Posterior vena cava (tissue), 2 donors: ENCODE data around the gene C5orf58. TPM values are rescaled to one million over a fixed set of nuclear protein-coding genes. Genes with fewer than 3 reads are reported as not detected.

Experiments used
- DNase-seq: peaks from one replicate; pipeline ENCODE4 v3.0.0-alpha.2; 2020; ENCODE audit warnings: low spot score
- intact Hi-C, 2 donors: fragments of 100-400 bp; cut with DNase I; formaldehyde crosslinking; loops; one replicate each; pipeline versions ENCODE4 v1.14.1 to v1.14.2; 2022 to 2023
- total RNA-seq, 2 donors: library from RNA; stranded (reverse); fragmentation: NEBNext Ultra II Directional; extraction: Animal tissue kit (Norgen Biotek cat#: 25700); gene quantifications; one replicate each; pipeline ENCODE4 v1.2.1, GENCODE V29; 2021
- donor health status: DM: yes; HTN: yes; CAD: no.
- donor health status: DM: yes; HTN: yes; CAD: no.

C5orf58 gene
- total RNA-seq, 2 donors from 2014 or later, result not detected

DNA sequence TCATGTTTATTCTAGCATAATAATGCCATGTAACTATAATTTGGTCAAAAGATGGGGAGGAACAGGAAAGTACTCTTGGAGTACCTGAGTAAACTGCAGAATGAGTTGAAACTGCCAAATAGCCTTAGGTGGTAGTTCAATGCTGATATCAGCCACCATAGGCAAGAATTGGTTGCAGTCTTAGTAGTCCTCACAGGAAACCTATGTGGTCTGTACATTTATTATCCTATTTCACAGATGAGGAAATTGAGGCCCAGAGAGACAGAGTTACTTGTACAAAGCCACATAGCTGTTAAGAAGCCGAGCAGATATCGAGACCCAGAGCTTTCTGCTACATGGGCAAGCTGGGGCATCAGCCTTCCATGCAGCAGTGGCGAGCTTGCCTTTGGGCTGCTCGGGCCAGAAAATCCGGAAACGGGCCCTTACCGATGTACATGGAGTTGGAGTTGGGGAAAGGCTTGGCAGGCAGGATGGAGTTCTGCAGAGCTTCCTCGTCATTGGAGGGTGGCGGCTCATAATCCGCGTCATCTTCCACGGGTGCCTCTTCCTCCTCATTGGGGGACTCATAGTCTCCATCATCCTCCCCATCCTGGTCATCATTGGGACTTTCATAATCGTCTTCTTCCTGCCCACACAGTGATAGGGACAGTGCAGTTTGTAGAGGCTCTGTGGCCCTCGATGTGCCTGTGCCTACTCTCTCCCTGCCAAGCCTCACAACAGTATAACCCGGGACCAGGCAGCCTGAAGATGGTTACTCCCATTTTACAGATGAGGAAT, 37.7 kb downstream of the C5orf58 start:
- intact Hi-C loops, result loop anchor here in 1 of 2 donors (10.0 kb wide), 1 partner anchor 144 kb away; no protein-coding TSS in a partner anchor
- no peak for DNase-seq

GRCh38 chr5:170273968-170274710, 41.4 kb downstream of the C5orf58 start:
- intact Hi-C loops, result loop anchor here in 1 of 2 donors (10.0 kb wide), 1 partner anchor 141 kb away; no protein-coding TSS in a partner anchor
- DNase-seq, result no peak

GRCh38 chr5:170275376-170275994, 42.7 kb downstream of the C5orf58 start:
- no peak for DNase-seq
- intact Hi-C loops, result loop anchor here in 1 of 2 donors (10.0 kb wide), 1 partner anchor 139 kb away; no protein-coding TSS in a partner anchor

DNA sequence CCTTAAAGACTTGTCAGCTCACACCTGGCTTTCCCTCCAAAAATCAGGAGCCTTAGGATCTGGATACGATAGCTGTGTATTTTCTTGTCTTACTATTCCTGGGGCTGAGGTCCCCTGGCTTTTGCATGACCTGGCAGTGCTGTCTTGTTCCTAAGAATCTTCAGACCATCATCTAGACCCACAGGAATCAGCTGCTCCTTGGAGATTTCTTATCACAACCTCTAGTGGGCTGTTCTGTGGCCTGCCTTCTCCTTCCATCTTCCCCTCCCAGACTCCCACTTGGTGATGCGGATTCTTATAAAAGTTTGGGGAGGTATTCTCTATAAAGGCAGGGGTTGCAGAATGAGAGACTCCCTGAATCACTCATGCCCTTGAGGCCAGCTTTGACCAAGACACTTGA, 43.4 kb downstream of the C5orf58 start:
- intact Hi-C loops, result loop anchor here in 1 of 2 donors (10.0 kb wide), 1 partner anchor 139 kb away; no protein-coding TSS in a partner anchor
- no peak for DNase-seq

GRCh38 chr5:170277867-170278281, 45.1 kb downstream of the C5orf58 start:
- intact Hi-C loops, result loop anchor here in 1 of 2 donors (10.0 kb wide), 1 partner anchor 137 kb away; no protein-coding TSS in a partner anchor

GRCh38 chr5:170278611-170279458, 46.0 kb downstream of the C5orf58 start:
- intact Hi-C loops, result loop anchor here in 1 of 2 donors (10.0 kb wide), 1 partner anchor 136 kb away; no protein-coding TSS in a partner anchor
- peak; percentile 91 for DNase-seq

More at GRCh38 chr5:170277867-170278281, 45.1 kb downstream of the C5orf58 start:
- DNase-seq, result no peak

DNA sequence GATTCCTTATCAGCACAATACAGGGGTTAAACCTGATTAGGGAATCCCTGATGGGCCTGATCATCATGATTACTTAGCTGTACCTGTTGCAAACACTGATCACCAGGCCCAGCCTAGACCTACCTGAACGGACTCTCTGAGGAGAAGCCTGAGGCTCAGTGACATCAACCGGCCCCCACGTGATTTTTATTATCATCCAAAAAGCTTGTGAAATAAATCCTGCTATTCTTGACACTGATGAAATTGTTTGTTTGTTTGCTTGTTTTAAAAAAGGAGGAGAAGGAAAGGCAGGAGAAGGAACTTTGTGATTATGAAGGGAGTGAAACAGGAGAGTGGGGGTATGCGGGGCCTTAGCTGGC, 46.7 kb downstream of the C5orf58 start:
- intact Hi-C loops, result loop anchor here in 1 of 2 donors (10.0 kb wide), 1 partner anchor 135 kb away; no protein-coding TSS in a partner anchor
- no peak for DNase-seq

DNA sequence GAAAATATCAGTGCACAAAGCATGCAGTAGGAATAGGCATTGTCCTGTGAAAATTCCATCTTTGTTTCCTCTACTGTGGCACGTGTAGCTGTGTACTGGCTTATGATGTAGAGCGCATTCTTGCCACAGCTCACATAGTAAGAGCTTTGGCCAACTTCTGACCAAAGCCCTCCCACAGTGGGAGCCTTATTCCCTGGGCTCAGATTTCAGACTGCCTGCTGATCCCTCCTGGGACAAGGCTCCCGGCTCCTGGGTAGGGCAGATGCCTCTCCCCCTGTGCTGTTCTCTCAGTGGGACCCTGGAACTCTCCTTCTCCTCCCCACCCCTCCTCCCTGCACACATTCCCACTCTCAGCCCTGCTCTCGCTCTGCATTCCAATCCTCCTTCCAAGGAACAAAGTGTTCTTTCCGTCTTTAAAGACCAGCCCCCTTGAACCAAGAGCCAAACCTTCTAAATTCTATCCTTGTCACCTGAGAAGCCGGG, 47.3 kb downstream of the C5orf58 start:
- intact Hi-C loops, result no loop called here

DNA sequence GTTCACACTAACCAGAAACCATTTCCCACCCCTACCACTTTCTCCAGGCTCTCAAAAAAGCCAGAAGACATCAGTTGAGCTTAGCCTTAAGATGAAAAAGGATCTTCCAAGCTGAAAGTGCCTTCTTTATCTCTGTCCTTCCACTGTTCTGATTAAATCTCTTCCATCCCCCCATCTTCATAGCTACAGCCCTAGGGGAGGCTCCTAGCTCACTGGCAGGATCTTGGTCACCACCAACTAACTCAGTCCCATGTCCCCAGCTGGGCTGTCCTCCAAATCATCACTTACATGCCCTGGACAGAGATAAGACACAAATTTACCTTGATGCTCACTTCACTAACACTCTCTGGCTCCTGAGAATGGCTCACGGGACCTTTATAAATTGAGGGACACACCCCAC, 50.5 kb downstream of the C5orf58 start:
- DNase-seq, result no peak
- intact Hi-C loops, result no loop called here

More for the DNA sequence above, 47.3 kb downstream of the C5orf58 start:
- DNase-seq, result no peak

DNA sequence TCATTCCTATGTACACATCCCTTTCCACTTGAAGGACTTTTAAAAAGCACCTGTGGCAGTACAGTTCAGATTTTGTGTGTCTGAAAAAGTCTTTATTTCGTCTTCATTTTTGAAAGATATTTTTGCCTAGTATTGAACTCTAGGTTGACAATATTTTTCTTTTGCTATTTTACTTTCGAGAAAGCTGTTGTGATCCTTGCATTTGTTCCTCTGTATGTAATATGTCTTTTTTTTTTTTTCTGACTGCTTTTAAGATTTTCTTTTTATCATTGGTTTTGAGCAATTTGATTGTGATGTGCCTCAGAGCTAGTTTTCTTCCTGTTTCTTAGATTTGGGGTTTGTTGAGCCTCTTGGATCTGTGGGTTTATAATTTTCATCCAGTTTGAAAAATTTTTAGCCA, 51.4 kb downstream of the C5orf58 start:
- DNase-seq, result no peak
- intact Hi-C loops, result no loop called here

DNA sequence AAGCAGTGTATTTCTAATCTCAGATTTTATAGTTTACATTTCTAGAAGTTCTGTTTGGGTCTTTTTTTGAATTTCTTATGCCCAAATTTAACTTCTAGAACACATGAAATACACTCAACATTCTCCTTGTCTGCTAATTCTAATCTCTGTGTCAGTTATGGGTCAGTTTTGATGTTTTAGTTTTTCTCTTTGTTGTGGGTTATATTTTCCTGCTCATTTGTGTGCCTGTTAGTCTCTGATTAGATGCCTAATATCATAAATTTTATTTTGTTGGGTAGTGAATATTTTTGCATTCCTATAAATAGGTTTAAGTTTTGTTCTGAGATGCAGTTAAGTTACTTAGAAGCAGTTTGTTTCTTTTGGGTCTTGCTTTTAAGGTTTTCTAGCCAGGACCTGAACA, 52.4 kb downstream of the C5orf58 start:
- no peak for DNase-seq
- intact Hi-C loops, result no loop called here

DNA sequence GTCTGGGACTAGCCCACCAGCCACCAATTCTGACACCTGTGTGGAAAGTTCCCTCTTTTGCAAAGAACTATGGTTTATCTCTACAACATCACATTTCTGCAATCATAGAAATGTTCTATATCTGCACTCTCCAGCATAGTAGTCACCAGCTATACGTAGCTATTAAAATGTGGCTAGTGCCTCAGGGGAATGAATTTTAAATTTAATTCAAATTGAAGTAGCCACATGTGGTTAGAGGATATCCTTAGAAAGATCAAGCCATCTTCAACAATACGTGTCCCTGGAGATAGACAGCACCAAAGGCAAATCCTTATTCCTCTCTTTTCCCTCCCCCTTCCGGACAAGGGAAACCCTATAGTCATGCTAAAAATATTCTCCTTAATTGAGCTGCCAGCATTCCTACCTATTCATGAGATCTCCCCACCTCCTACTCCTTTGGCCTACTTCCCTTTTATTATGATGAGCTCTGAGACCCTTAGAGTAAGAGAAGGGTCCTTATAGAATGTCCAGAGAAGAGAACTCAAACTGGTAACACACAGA, 53.7 kb downstream of the C5orf58 start:
- DNase-seq, result no peak
- intact Hi-C loops, result no loop called here

GRCh38 chr5:170287532-170287931, 54.7 kb downstream of the C5orf58 start:
- DNase-seq, result no peak
- intact Hi-C loops, result no loop called here

GRCh38 chr5:170288151-170288550, 55.4 kb downstream of the C5orf58 start:
- DNase-seq, result no peak
- intact Hi-C loops, result no loop called here

- intact Hi-C loops, result no loop called here
- no peak for DNase-seq
These were observed 55.8 kb downstream of the C5orf58 start for GRCh38 chr5:170288551-170288950.

- DNase-seq, result no peak
- intact Hi-C loops, result no loop called here
These were observed 56.3 kb downstream of the C5orf58 start for GRCh38 chr5:170289121-170289520.

- DNase-seq, result no peak
- intact Hi-C loops, result no loop called here
These were observed 57.0 kb downstream of the C5orf58 start for GRCh38 chr5:170289764-170290163.

DNA sequence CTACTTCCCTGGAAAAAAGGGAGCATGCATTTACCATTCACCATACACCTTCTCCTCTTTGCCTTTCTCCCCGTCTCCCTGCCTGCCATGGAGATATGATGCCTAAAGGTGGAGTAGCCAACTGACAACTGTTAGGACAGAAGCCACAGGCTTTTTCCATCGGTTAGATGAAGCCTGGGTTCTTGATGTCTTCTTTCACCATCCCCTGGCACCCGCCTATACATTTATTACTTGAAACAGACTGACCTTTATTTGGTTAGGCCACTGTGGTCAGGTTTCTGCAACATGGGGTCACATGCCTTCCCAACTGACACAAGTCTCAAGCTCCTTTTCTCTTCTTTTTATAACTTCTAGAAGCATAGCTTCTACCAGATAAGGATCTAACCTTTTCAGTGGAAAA, 57.7 kb downstream of the C5orf58 start:
- no peak for DNase-seq
- intact Hi-C loops, result no loop called here
